HG03571 (cell line): ENCODE results near the gene SEZ6.

ENCODE experiments used
- ATAC-seq: cut with Tn5 transposase; IDR thresholded peaks from one replicate; pipeline ENCODE4 v1.9.1; 2021; ENCODE audit not compliant: unreplicated experiment

The SEZ6 gene

GRCh38 chr17:29036584-29036983, 30.8 kb upstream of the SEZ6 start:
- no peak for ATAC-seq

DNA sequence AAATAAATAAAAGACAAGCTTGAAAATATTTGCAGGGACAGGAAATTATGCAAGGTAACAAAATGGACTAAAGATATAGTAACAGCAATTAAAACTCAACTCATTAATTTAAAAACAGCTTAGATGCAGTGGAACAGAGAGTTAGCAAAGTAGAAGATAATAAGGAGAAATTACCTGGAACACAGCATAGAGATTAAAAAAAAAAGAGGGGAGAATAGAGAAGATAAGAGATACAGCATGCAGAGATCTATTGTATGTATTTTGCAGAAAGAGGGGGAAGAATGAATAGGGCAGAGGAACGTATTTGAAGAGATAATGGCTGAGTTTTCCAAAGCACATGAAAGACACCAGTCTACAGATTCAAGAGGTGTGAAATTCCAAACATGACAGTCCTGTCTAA, 28.7 kb upstream of the SEZ6 start:
- no peak for ATAC-seq

GRCh38 chr17:29032857-29033197, 27.0 kb upstream of the SEZ6 start:
- ATAC-seq = no peak

DNA sequence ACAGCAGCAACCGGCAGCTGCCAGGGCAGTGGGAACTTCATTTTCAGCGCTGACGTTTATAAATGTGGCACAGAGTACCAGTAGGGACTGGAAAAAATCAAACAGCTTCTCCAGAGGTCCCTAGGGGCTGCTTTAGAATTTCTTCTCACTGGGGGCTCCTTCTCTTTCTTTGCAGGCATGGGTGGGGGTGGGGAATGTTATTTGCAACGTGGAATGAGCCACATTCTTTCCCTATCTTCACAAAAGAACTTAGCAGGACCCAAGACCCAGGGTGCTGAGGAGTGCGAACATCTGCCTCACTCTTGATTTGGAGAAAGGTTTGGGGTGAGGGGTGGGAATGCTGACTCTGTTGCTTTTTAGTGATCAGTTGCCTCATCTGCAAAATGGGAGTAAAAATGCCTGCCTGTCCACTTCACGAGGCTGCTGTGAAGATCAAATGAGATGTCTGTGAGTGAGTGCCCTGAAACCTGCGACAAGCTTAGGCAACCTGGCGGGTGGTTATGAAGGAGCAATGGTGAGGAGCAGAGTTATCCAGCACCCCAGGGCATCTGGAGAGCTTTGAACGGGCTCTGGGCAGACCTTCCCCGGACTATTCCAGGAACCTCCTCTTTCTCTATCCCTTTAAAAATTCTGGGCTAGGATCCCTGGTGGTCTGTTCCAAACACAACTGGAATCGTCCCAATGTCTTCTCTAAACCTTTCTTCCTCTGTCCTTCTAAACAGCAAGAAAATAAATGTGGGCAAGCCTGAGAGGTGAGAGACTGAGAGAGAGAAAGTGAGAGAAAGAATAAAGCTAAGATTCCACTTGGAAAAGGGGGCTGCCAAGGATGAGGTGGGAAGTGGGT, 26.4 kb upstream of the SEZ6 start:
- no peak for ATAC-seq

DNA sequence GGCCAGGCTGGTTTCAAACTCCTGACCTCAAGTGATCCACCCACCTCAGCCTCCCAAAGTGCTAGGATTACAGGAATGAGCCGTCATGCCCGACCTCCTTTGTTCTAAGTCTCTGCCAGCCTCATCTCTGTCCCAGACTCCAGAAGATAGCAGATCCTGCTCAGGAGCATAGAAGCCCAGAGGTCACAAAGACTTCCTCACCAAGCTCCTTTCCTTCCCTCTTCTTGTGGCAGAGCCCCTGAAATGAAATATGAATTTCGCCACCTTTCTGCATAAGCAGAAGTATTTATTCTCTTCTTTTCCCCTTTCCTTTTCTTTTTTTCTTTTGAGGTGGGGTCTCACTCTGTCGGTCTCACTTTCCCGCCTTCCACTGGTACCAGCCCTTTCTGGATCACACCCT, 25.7 kb upstream of the SEZ6 start:
- ATAC-seq = no peak

GRCh38 chr17:29024316-29024952, 18.6 kb upstream of the SEZ6 start:
- no peak for ATAC-seq

DNA sequence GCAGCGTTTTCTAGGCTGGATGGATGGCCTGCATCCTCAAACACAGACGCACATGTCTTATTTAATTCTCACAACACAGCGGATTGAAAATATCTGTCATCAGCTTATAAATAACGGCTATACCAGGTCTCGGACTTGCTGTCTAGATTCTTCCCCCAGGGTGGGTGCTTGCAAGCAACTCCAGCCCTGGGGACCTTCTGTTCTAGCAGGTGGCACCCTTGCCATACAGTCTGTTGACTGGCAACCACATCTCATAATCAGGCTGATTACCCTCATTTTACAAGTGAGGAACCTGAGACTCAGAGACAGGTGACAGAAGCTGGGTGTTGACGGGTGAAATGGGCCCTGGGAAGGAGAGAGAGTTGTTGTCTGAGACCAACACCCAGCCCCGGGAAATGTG, 16.2 kb upstream of the SEZ6 start:
- ATAC-seq = no peak

DNA sequence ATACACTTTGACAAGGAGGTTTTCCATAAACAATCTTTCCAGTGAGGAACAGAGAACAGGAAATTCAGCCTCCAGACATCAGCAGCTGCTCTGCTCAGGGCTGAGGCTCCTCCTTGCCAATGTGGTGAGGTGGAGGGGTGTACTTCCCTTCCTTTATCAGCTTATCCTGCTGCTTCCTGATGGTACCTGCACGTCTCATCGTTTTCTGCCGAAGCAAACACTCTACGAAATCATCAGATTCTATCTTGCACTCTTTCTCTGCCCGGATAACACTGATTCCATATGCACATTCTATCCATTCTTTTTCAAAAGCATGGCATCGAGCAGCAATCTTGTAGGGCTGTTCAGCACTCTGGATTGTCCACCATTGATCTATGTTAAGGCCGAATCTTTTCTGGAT, 15.4 kb upstream of the SEZ6 start:
- no peak for ATAC-seq

- ATAC-seq = no peak
Observed at GRCh38 chr17:29020576-29020975, 14.7 kb upstream of the SEZ6 start.

- ATAC-seq = no peak
Observed at GRCh38 chr17:29019475-29020181, 13.8 kb upstream of the SEZ6 start.

DNA sequence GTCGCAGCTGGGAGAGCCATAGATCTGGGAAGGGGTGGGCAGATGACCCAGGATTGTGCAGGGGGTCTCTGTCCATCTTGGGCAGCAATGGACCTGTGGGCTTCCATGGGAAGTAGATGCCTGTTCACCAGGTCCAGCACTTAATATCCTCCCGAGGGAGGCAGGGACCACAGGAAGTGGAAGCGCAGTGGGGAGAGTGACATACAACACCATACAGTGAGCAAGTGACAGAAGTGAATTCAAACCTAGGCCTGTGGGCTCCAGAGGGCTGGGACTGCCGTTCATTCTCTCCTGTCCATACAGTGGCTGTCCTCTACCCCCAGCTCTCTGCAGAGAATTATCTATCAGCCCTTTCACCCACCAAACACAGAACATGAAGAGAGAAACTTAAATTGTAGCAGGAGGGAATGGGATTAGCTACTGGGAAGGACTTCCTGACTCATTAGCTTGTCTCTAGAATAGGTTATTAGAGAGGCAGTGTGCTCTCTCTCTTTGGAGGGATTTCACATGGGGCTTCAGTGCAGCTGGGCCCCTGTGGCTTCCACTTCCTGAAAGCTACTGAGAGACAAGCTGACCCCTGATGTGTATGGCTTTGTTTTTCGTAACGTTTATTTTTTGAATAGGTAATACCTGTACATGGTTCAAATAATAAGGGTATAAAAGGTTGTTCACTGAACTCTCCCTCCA, 13.1 kb upstream of the SEZ6 start:
- ATAC-seq = no peak

GRCh38 chr17:29016345-29017210, 10.7 kb upstream of the SEZ6 start:
- no peak for ATAC-seq

DNA sequence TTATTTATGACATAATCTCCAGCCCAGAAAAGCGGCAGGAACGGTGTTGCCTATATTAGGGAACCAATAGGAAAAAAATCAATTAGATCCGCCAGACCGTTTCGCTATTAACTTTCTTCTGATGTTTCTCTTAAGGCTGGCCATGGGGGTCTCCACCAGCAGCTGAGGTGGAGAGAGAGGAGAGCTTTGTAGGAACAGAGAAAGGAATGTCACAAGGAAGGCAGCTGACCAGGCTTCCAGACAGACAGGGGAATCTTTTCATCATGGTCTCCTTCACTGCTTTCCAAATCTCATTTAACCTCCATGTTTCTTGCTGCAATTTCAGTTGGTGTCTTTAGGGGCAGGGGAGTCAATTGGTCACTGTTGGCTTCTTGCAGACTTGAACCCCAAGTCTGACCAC, 8.9 kb upstream of the SEZ6 start:
- ATAC-seq = no peak

- ATAC-seq = no peak
Observed at GRCh38 chr17:29012535-29012934, 6.7 kb upstream of the SEZ6 start.

GRCh38 chr17:29010586-29010985, 4.8 kb upstream of the SEZ6 start:
- ATAC-seq = no peak

DNA sequence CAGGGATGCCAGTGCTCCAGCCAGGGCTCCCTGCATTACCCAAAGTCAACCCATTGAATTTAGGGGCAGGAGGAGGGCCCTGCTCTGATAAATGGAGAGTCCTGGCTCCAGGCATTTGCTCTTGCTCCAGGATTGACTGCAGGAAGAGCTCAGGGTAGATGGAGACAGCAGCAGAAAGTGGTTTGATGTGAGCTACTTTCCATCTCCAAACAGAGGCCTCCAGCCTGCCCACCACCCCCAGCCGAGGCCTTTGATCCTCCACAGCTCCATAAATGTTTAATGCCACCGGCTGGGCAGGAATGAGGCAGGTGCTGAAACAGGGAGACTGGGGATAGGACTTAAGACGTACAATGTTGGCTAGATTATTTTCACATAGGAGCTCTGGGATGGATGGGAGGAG, 4.3 kb upstream of the SEZ6 start:
- ATAC-seq = no peak

GRCh38 chr17:29008591-29008990, 2.8 kb upstream of the SEZ6 start:
- ATAC-seq = no peak

DNA sequence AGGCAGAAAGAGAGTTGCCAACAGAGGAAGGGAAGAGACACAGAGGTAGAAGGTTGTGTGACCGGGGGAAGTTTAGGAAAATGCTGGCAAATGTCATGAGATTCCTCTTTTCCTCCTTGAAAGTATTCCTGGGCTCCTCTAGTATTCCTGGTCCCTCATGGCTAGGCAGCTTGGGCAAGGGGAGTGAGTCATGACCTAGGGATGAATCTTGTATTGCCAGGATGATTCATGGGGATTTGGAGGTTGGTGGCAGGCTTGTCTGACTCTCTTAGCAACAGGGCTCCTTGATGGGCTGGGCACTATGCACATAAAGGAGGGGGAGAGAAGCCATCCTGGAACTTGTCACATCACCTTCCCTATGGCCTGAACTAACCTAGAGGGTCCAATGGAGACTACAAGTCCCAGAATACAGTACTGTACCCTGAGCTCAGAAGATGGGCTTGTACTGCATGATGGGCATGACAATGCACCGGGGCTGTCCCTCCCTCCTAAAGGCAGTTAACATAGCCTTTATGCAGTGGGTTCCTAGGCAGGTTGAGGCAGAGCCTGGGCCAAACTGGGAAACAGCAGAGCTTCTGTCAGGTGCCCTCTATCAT, 2.1 kb upstream of the SEZ6 start:
- ATAC-seq = no peak

- ATAC-seq = no peak
Observed at GRCh38 chr17:29007456-29007855, 1.6 kb upstream of the SEZ6 start.

DNA sequence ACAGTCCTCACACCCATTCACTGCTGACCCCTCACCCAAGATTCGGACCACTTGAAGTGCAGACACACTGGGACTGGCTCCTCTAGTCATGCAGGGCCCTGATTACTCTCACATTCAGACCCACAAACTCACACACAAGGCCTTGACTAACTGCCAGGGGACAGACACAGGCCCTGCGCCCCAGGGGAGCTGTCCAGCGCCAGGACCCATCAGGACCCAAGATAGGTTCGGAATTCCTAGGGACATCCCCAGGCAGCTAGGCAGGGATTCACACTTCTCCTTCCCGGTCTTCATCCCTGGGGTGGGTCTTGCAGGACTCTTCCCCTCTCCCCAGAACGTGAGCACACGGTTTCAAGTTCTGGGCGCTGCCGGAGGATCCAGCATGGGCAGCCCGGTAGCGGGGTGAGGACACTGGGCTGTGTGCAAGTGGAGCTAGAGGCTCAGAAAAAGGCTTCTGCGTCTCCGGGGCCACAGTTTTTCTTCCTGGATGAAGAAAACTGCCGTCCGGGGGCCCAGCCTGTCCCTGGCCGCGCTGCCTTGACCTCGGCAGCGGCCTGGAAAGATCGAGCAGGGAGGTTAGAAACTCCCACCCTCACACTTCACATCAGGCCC, 1.6 kb downstream of the SEZ6 start:
- no peak for ATAC-seq
